Measurements from ENCODE around the gene FRMD8. TPM values are rescaled to one million over a fixed set of nuclear protein-coding genes. Genes with fewer than 3 reads are reported as not detected.
A peak's percentile ranks its signal among the peaks of the same experiment; 100 is the strongest.
"Not testable (repeated sequence)": the region's sequence is repeated elsewhere in the genome, so short reads cannot be mapped to it uniquely, and the experiment has no call there.

FRMD8 gene
- total and polyA plus RNA-seq, 4 donors, result 16.8 to 39.5 (median 23.5) TPM

DNA sequence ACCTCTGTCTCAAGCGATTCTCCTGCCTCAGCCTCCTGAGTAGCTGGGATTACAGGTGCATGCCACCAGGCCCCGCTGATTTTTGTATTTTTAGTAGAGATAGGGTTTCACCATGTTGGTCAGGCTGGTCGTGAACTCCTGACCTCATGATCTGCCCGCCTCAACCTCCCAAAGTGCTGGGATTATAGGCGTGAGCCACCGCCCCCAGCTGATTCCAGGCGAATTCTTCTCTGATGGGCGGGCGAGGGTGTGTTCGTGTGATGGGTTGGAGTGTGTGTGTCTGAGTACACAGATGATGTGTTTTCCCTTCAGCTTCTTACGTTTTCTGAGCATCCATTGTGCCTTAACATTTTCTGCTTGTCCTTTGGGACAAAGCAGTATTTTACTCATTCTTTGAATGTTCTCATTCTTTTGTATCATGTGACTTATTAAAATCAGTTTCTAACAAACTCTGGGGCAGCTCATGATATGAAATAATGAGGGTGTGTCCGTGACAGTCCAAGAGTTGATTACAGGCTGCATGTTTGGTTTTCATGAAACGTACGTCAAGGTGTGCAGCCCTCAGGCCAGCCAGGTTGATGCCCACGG is 26.7 kb downstream of the FRMD8 start:
- DNase-seq, result peak in 1 of 2 donors; percentile 40
- WGBS, 2 donors, result 85 to 89% methylated on average over 15 of the region's 15 CpGs
- intact Hi-C loops (cut with DNase I); ATAC-seq (ENCODE audit: low FRiP score); H3K27ac ChIP-seq (ENCODE audit: low read depth in 1 of 2, low read length in 2 of 2); H3K4me1 ChIP-seq (ENCODE audit: control insufficient read depth in 1 of 2, insufficient read depth in 2 of 2, low read length in 2 of 2); H3K4me3 ChIP-seq (ENCODE audit: low read length in 2 of 2); H3K9me3 ChIP-seq (ENCODE audit: control insufficient read depth, low read length); H3K27me3 ChIP-seq (ENCODE audit: control insufficient read depth in 1 of 2, insufficient read depth in 2 of 2, low read length in 1 of 2): not testable (repeated sequence)
- H3K36me3 ChIP-seq (ENCODE audit: control insufficient read depth in 1 of 2, insufficient read depth in 2 of 2, low read length in 1 of 2), result peaks cover 0 to 10% of the 10 kb centered on the region in 2 donors

DNA sequence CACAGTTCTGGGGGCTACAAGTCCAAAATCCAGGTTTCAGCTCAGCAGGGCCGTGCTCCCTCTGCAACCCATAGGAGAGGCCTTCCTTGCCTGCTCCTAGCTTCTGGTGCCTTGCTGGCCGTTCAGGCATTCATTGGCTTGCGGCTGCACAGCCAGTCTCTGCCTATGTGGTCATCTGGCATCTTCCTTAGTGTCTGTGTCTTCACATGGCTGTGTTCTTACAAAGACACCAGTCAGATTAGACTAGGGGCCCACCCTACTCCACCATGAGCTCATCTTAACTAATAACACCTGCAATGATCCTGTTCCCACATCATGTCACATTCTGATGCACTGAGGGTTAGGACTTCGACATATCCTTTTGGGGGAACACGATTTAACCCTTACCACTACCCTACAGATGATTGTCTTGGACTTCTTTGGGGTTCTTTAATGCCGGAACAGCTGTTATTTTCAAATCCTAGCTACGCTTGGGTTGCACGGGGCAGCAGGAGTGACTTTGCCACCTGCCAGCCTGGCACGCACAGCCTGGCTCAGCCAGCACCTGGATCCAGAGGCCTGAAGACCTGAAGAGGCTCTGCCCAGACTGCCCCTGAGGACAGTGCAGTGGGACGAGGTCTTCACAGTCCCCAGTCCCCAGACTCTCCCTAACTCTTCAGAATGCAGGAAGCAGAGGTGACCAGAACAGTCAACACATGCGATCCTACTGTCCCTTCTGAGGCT is 28.5 kb downstream of the FRMD8 start:
- Histone ChIP-seq H3K9me3 (ENCODE audit: control insufficient read depth, low read length) (no peaks in the 10 kb centered on the region), H3K4me3 (ENCODE audit: low read length in 2 of 2) (no peak overlapping the region), H3K4me1 (ENCODE audit: control insufficient read depth in 1 of 2, insufficient read depth in 2 of 2, low read length in 2 of 2) (no peaks in the 10 kb centered on the region), H3K27me3 (ENCODE audit: control insufficient read depth in 1 of 2, insufficient read depth in 2 of 2, low read length in 1 of 2) (no peaks in the 10 kb centered on the region), H3K27ac (ENCODE audit: low read depth in 1 of 2, low read length in 2 of 2) (no peak overlapping the region), H3K36me3 (ENCODE audit: control insufficient read depth in 1 of 2, insufficient read depth in 2 of 2, low read length in 1 of 2) (peaks cover 0 to 10% of the 10 kb centered on the region in 2 donors)
- intact Hi-C loops (cut with DNase I), result loop anchor here (5.0 kb wide), 2 partner anchors 33 to 48 kb away; partner anchors contain the start of gene SLC25A45 (in 1 of the 2)
- ATAC-seq (ENCODE audit: low FRiP score) (no peak), DNase-seq (peak in 1 of 2 donors; percentile 51)
- WGBS, 2 donors, result 75 to 80% methylated on average over 11 of the region's 11 CpGs

DNA sequence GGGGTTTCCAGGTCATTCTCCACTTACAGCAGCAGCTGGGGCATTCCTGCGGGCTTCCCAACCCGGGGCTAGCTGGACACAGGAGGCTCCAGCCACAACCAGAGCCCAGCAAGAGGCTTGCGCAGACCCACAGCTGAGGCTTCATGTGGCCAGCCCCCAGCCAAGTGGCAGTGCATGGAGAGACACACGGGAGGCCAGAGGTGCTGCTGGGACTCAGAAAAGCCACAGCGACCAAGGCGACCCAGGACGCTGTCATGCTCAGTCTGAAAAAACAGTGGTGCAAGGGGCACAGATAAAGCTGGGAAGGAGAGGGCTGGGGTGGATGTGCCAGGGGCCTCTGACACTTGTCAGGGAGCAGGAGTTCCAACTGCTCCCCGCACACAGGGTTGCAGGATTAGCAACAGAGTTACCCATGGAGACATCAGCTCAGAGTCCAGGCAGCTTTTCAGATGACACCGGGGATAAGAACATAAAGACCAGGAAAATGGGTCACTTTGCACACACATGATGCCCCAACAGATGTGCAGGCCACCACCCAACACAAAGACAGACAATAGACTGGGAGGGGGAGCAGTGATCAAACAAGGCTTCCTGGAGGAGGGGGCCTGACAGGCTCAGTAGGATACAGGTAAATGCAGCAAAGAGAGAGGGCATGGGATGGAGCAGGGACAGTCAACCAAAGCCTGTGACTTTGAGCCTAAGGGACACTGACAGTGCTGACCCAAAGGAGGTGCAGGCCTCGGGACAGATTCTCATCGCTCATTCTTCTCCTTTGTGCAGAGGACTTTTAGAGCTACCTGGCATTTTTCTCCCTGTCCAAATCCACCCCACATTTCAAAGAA is 29.3 kb downstream of the FRMD8 start:
- Histone ChIP-seq H3K27ac (ENCODE audit: low read depth in 1 of 2, low read length in 2 of 2) (no peak overlapping the region), H3K9me3 (ENCODE audit: control insufficient read depth, low read length) (no peaks in the 10 kb centered on the region), H3K27me3 (ENCODE audit: control insufficient read depth in 1 of 2, insufficient read depth in 2 of 2, low read length in 1 of 2) (no peaks in the 10 kb centered on the region), H3K4me1 (ENCODE audit: control insufficient read depth in 1 of 2, insufficient read depth in 2 of 2, low read length in 2 of 2) (no peaks in the 10 kb centered on the region), H3K4me3 (ENCODE audit: low read length in 2 of 2) (no peak overlapping the region), H3K36me3 (ENCODE audit: control insufficient read depth in 1 of 2, insufficient read depth in 2 of 2, low read length in 1 of 2) (peaks cover 0 to 10% of the 10 kb centered on the region in 2 donors)
- WGBS, 2 donors, result 58 to 61% methylated on average over 11 of the region's 11 CpGs
- ATAC-seq (ENCODE audit: low FRiP score) (no peak), DNase-seq (peak; percentile 48 to 69)
- intact Hi-C loops (cut with DNase I), result loop anchor here (2.0 to 5.0 kb wide), 5 partner anchors 33 to 95 kb away; partner anchors contain the start of gene SLC25A45 (in 1 of the 2)

DNA sequence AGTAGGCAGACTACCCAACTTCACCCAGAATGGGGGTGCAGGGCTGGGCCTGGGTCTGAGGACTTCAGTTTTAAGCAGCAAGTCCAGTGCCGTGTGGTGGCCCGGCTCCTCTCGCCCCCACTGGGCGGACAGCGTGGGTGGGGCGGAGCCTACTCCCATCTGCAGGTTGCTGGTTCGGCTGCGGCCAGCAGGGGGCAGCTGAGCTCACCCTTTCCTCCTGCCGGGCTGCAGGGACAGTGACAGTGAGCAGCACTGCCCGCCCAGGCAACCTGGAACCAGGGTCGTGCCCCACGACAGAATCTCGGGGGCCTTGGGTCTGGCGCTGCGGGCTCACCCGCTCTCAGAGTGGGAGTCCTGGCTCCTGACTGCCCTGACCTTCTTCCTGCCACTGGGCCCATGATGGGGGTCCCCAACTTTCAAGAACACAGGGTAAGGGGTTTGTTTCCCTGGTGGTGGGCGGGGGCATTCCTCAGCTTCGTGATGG is 29.9 kb downstream of the FRMD8 start:
- peak overlapping the region in 1 of 2 donors; percentile 97 for H3K27ac ChIP-seq (ENCODE audit: low read depth in 1 of 2, low read length in 2 of 2)
- H3K27me3 ChIP-seq (ENCODE audit: control insufficient read depth in 1 of 2, insufficient read depth in 2 of 2, low read length in 1 of 2), result no peaks in the 10 kb centered on the region
- no peak overlapping the region for H3K4me3 ChIP-seq (ENCODE audit: low read length in 2 of 2)
- H3K4me1 ChIP-seq (ENCODE audit: control insufficient read depth in 1 of 2, insufficient read depth in 2 of 2, low read length in 2 of 2), result no peaks in the 10 kb centered on the region
- ATAC-seq (ENCODE audit: low FRiP score), result peak; percentile 73
- intact Hi-C loops (cut with DNase I), result loop anchor here (2.0 to 5.0 kb wide), 5 partner anchors 34 to 94 kb away; partner anchors contain the start of gene SLC25A45 (in 1 of the 2)
- WGBS, 2 donors, result 2 to 3% methylated on average over 18 of the region's 18 CpGs
- H3K36me3 ChIP-seq (ENCODE audit: control insufficient read depth in 1 of 2, insufficient read depth in 2 of 2, low read length in 1 of 2), result peaks cover 0 to 6% of the 10 kb centered on the region in 2 donors
- DNase-seq, result peak; percentile 95 to 97
- no peaks in the 10 kb centered on the region for H3K9me3 ChIP-seq (ENCODE audit: control insufficient read depth, low read length)

DNA sequence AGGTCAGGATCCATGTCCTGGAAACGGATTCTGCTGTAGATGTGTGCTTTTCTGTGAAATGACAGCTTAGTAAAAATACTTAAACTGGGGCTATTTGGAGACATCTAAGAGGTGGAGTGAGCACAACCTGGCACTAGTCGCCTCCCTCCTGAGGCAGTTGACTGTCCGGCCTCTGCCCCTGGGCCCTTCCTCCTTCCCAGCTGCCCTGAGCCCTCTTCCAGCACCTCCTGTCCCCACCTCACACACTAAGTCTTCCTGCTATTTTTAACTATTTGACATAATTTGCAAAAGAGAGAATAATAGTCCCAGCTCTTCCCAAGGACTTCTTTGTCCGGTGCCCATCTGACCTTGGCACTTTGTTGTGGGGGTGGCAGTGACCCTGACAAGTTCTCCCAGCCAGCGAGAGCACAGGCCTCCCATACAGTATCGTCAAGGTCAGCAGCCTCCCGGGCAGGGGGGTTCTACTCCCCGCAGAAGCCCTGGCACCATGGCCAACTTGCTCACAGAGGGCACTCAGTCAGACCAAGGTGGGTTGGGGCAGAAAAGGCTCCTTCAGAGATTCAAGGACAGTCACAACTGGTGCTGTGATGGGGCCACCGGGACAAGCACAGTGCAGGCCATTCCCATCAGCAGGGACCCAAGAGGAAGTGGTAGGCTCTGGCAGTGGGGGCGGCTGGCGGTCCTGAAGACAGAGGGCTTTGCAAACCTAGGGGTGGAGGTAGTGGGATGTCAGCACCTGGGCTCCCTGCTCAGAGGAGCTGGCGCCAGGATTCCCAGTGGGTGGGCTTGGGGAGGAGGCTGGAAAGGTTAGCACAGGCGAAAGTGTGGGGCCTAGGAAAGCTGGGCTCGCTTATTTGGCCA is 30.6 kb downstream of the FRMD8 start:
- 20 to 24% methylated on average over 14 of the region's 14 CpGs for WGBS, 2 donors
- peak; percentile 73 to 83 for DNase-seq

DNA sequence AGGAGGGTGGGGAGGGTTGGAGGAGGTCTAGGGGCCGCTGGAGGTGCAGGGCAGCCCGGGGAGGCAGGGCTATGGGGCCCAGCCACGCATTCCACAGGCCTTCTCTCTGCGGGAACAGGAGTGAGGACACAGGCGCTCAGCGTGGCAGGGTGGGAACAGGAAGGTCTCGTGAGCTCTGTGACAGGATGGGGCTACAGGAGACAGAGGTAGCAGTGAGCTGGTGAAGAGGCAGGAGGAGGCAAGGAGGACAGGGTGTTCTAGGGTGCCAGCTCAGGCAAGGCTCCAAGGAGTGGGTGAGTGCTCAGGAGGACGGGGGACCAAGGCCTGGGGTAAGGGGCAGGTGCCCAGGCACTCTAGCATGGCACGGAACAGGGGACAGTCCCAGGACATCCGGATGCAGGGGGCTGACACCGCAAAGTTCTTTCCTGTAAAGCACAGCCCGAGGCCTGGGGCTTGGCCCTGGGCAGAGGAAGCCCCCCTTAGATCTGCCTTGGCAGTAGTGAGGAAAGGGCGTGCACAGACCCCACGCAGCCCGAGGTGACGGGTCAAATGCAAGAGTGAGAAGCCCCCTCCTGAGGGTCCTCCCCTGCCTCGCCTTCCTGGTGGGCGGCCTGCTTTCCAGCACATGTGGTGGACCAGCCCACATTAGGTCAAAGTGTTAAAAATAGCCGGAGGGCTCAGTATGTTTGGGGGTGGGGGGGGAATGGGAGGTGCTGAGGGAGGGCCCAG is 31.4 kb downstream of the FRMD8 start:
- 6 to 10% methylated on average over 18 to 19 of the region's 19 CpGs for WGBS, 2 donors
- ATAC-seq (ENCODE audit: low FRiP score) (no peak), DNase-seq (peak; percentile 81 to 87)
- Histone ChIP-seq H3K36me3 (ENCODE audit: control insufficient read depth in 1 of 2, insufficient read depth in 2 of 2, low read length in 1 of 2) (no peaks in the 10 kb centered on the region), H3K4me3 (ENCODE audit: low read length in 2 of 2) (no peak overlapping the region), H3K4me1 (ENCODE audit: control insufficient read depth in 1 of 2, insufficient read depth in 2 of 2, low read length in 2 of 2) (no peaks in the 10 kb centered on the region), H3K27ac (ENCODE audit: low read depth in 1 of 2, low read length in 2 of 2) (peak overlapping the region; percentile 97), H3K9me3 (ENCODE audit: control insufficient read depth, low read length) (no peaks in the 10 kb centered on the region), H3K27me3 (ENCODE audit: control insufficient read depth in 1 of 2, insufficient read depth in 2 of 2, low read length in 1 of 2) (peaks cover 0 to 1% of the 10 kb centered on the region in 2 donors)
- intact Hi-C loops (cut with DNase I), result loop anchor here (2.0 to 5.0 kb wide), 5 partner anchors 36 to 93 kb away; partner anchors contain the start of gene SLC25A45 (in 1 of the 2)

More for the DNA sequence above, 30.6 kb downstream of the FRMD8 start:
- Histone ChIP-seq H3K4me1 (ENCODE audit: control insufficient read depth in 1 of 2, insufficient read depth in 2 of 2, low read length in 2 of 2) (no peaks in the 10 kb centered on the region), H3K36me3 (ENCODE audit: control insufficient read depth in 1 of 2, insufficient read depth in 2 of 2, low read length in 1 of 2) (peaks cover 0 to 4% of the 10 kb centered on the region in 2 donors), H3K4me3 (ENCODE audit: low read length in 2 of 2) (no peak overlapping the region), H3K27ac (ENCODE audit: low read depth in 1 of 2, low read length in 2 of 2) (peak overlapping the region; percentile 97), H3K9me3 (ENCODE audit: control insufficient read depth, low read length) (no peaks in the 10 kb centered on the region), H3K27me3 (ENCODE audit: control insufficient read depth in 1 of 2, insufficient read depth in 2 of 2, low read length in 1 of 2) (no peaks in the 10 kb centered on the region)
- intact Hi-C loops (cut with DNase I), result loop anchor here (2.0 to 5.0 kb wide), 5 partner anchors 35 to 94 kb away; partner anchors contain the start of gene SLC25A45 (in 1 of the 2)
- ATAC-seq (ENCODE audit: low FRiP score), result no peak

DNA sequence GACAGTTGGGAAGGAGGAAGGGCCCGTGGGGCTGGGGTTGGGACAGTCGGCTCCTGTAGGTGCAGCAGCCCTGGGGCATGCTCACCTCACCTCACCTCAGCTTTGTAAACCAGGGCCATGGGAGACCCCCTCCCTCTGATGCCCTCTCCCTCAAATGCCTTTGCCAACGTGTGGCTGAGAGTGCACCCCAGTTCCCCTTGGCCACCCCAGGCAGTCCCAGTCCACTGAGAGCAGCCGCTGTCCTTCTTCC is 31.9 kb downstream of the FRMD8 start:
- no peaks in the 10 kb centered on the region for H3K4me1 ChIP-seq (ENCODE audit: control insufficient read depth in 1 of 2, insufficient read depth in 2 of 2, low read length in 2 of 2)
- no peaks in the 10 kb centered on the region for H3K36me3 ChIP-seq (ENCODE audit: control insufficient read depth in 1 of 2, insufficient read depth in 2 of 2, low read length in 1 of 2)
- no peak overlapping the region for H3K4me3 ChIP-seq (ENCODE audit: low read length in 2 of 2)
- DNase-seq, result no peak
- 5 to 6% methylated on average over 2 to 4 of the region's 4 CpGs for WGBS, 2 donors
- H3K27ac ChIP-seq (ENCODE audit: low read depth in 1 of 2, low read length in 2 of 2), result peak overlapping the region; percentile 97
- no peaks in the 10 kb centered on the region for H3K9me3 ChIP-seq (ENCODE audit: control insufficient read depth, low read length)
- H3K27me3 ChIP-seq (ENCODE audit: control insufficient read depth in 1 of 2, insufficient read depth in 2 of 2, low read length in 1 of 2), result peaks cover 0 to 1% of the 10 kb centered on the region in 2 donors
- intact Hi-C loops (cut with DNase I), result loop anchor here (5.0 kb wide), 2 partner anchors 36 to 51 kb away; partner anchors contain the start of gene SLC25A45 (in 1 of the 2)
- no peak for ATAC-seq (ENCODE audit: low FRiP score)

Data from aorta (tissue), 5 donors.